GM12878 (cell line): ENCODE measurements around the gene PPP4R4. TPM values are rescaled to one million over a fixed set of nuclear protein-coding genes. Genes with fewer than 3 reads are reported as not detected.

Source experiments
- ATAC-seq: fragments of 200-7000 bp; cut with Tn5 transposase; 3 replicates; pipeline ENCODE4 v1.9.1; 2020; ENCODE audit warnings: mild to moderate bottlenecking, moderate library complexity
- BruUV-seq: library from RNA; stranded (reverse); fragments of 400-500 nt; replicated peaks from 2 replicates; lab custom pipeline; 2021; lab: Mats Ljungman, UMichigan
- CTCF ChIA-PET: fragments of 300-600 bp; sonication (Branson Sonifier 250); formaldehyde crosslinking; extraction: SDS; loops from one replicate; lab custom pipeline; 2021; ENCODE audit warnings: inconsistent platforms; lab: Yijun Ruan, JAX
- POLR2A ChIA-PET: fragments of 350-600 bp; formaldehyde crosslinking; extraction: SDS; loops from one replicate; lab custom pipeline; 2021; ENCODE audit warnings: inconsistent platforms; lab: Charles Lee
- RAD21 ChIA-PET: fragments of 300-600 bp; sonication (Branson Sonifier 250); formaldehyde crosslinking; loops from one replicate; lab custom pipeline; 2023; ENCODE audit warnings: antibody characterized with exemption; ENCODE audit not compliant: unreplicated experiment; lab: Charles Lee
- SMC1A ChIA-PET: fragments of 300-600 bp; sonication (Branson Sonifier 250); formaldehyde crosslinking; loops from one replicate; lab custom pipeline; 2023; ENCODE audit not compliant: unreplicated experiment, uncharacterized antibody; lab: Charles Lee
- DNase-seq: peaks from one replicate; pipeline ENCODE4 v3.0.0-alpha.2; 2011; ENCODE audit warnings: low read depth, low spot score
- FAIRE-seq: peaks from 3 replicates; lab custom pipeline; 2011; peaks lifted over from hg19 to GRCh38; lab: Jason Lieb, UNC
- H2AFZ ChIP-seq: 2 replicates; pipeline ENCODE4 v1.6.0; 2011; ENCODE audit warnings: low read depth, low read length, control low read depth; ENCODE audit not compliant: control insufficient read depth
- H3K27ac ChIP-seq: 2 replicates; pipeline ENCODE4 v1.5.1; 2011; ENCODE audit warnings: control low read depth; ENCODE audit not compliant: control insufficient read depth, insufficient read depth
- H3K27me3 ChIP-seq, 2 experiments: replicated peaks in 1 of 2; 2 replicates each; pipeline versions ENCODE4 v1.6.0 to v1.6.1; 2011; ENCODE audit warnings: low read length in 1 of 2; ENCODE audit not compliant: control insufficient read depth in 2 of 2, insufficient read depth in 2 of 2
- H3K36me3 ChIP-seq, 2 experiments: 2 replicates each; pipeline ENCODE4 v1.5.1; 2011; ENCODE audit warnings: low read length in 1 of 2; ENCODE audit not compliant: control insufficient read depth in 2 of 2, insufficient read depth in 2 of 2
- H3K4me1 ChIP-seq: 2 replicates; pipeline ENCODE4 v1.6.1; 2011; ENCODE audit warnings: mild to moderate bottlenecking, low read length, moderate library complexity, mixed read lengths; ENCODE audit not compliant: control insufficient read depth, insufficient read depth
- H3K4me2 ChIP-seq: 2 replicates; pipeline ENCODE4 v1.6.0; 2011; ENCODE audit warnings: control low read depth; ENCODE audit not compliant: control insufficient read depth, insufficient read depth
- H3K4me3 ChIP-seq: fragments of 200-600 bp; sonication (generic); 2 replicates; pipeline ENCODE4 v1.5.1; 2016
- H3K79me2 ChIP-seq: 2 replicates; pipeline ENCODE4 v1.6.0; 2011; ENCODE audit warnings: low read length; ENCODE audit not compliant: control insufficient read depth, insufficient read depth
- H3K9ac ChIP-seq: 2 replicates; pipeline ENCODE4 v1.8.0; 2011; ENCODE audit warnings: low read length, control low read depth, mixed read lengths; ENCODE audit not compliant: control insufficient read depth, insufficient read depth
- H3K9me3 ChIP-seq: replicated peaks from 3 replicates; pipeline ENCODE4 v1.5.1; 2011; ENCODE audit warnings: mild to moderate bottlenecking, low read length; ENCODE audit not compliant: control insufficient read depth, insufficient read depth
- H4K20me1 ChIP-seq: 2 replicates; pipeline ENCODE4 v1.6.0; 2011; ENCODE audit not compliant: control insufficient read depth, insufficient read depth
- CBFB ChIP-seq: IDR thresholded peaks from 2 replicates; pipeline ENCODE4 v1.6.1; 2016; ENCODE audit warnings: antibody characterized with exemption, low read depth
- NFYA ChIP-seq: IDR thresholded peaks from 2 replicates; pipeline ENCODE4 v1.6.1; 2011; ENCODE audit warnings: low read depth, mild to moderate bottlenecking, low read length, improper control_type of control experiment, borderline replicate concordance
- STAT3 ChIP-seq: IDR thresholded peaks from 2 replicates; pipeline ENCODE4 v1.6.1; 2011; ENCODE audit warnings: low read depth, low read length, improper control_type of control experiment
- ZNF207 ChIP-seq: fragments of 450-650 bp; IDR thresholded peaks from 2 replicates; pipeline ENCODE4 v1.6.1; 2014; ENCODE audit warnings: antibody characterized with exemption, mild to moderate bottlenecking, borderline replicate concordance
- ZNF622 ChIP-seq: fragments of 450-650 bp; IDR thresholded peaks from 2 replicates; pipeline ENCODE4 v1.6.1; 2017; ENCODE audit warnings: mild to moderate bottlenecking, inconsistent platforms
- WGBS: methylation state at CpG from one replicate; pipeline ENCODE4 v1.1.6; 2016; ENCODE audit warnings: low lambda C conversion rate; ENCODE audit not compliant: insufficient replicate concordance, insufficient coverage; ENCODE audit errors: missing lambda C conversion rate; 5-methylcytosine and 5-hydroxymethylcytosine counted together
- in situ Hi-C: fragments of 300-500 bp; cut with MboI; formaldehyde crosslinking; loops from 9 replicates; pipeline ENCODE4 v1.14.3; 2018; ENCODE audit warnings: mixed read lengths
- intact Hi-C: fragments of 100-400 bp; cut with micrococcal nuclease; formaldehyde crosslinking; loops from one replicate; pipeline ENCODE4 v1.14.2; 2022; ENCODE audit not compliant: unreplicated experiment
- polyA plus RNA-seq, 11 experiments: library from polyadenylated mRNA; depleted of rRNA in 4 of 11; unstranded in 6 of 11; stranded (reverse) in 5 of 11; fragments of >200 nt; fragmentation: Nextera tagmentation in 4 of 11; fragmentation: Illumina TruSeq in 1 of 11; extraction: Ambion mirVana in 4 of 11; extraction: Trizol in 1 of 11; gene quantifications; 1 replicate in 1 of 11; 2 replicates in 10 of 11; pipeline versions ENCODE4 v1.2.1 to v1.2.3, GENCODE V29; 2011 to 2016; ENCODE audit warnings: inconsistent platforms in 2 of 11, missing spikeins in 2 of 11, low read depth in 1 of 11
- total RNA-seq, 4 experiments: library from RNA; depleted of rRNA in 3 of 4; stranded (reverse); fragments of >200 nt in 3 of 4; fragmentation: Illumina TruSeq in 1 of 4; extraction: Trizol in 1 of 4; gene quantifications; 2 replicates each; pipeline versions ENCODE4 v1.2.1 to v1.2.3, GENCODE V29; 2013 to 2021
- TF ChIP-seq, protein P1 (sequence below): fragments of 450-650 bp; IDR thresholded peaks from 2 replicates; pipeline ENCODE4 v1.6.1; 2017; ENCODE audit warnings: mild to moderate bottlenecking, moderate library complexity
- TF ChIP-seq, protein P2 (sequence below): fragments of 450-650 bp; IDR thresholded peaks from 2 replicates; pipeline ENCODE4 v1.6.1; 2018; ENCODE audit warnings: borderline replicate concordance, mild to moderate bottlenecking; ENCODE audit not compliant: partially characterized antibody
- TF ChIP-seq, protein P3 (sequence below): fragments of 450-650 bp; IDR thresholded peaks from 2 replicates; pipeline ENCODE4 v1.6.1; 2017; ENCODE audit warnings: mild to moderate bottlenecking, low read depth, inconsistent platforms; ENCODE audit not compliant: poor library complexity, severe bottlenecking
- TF ChIP-seq, protein P4 (sequence below): fragments of 450-650 bp; IDR thresholded peaks from 2 replicates; pipeline ENCODE4 v1.6.1; 2016; ENCODE audit warnings: mild to moderate bottlenecking
- TF ChIP-seq, protein P5 (sequence below): fragments of 450-650 bp; IDR thresholded peaks from 2 replicates; pipeline ENCODE4 v1.6.1; 2017; ENCODE audit warnings: mild to moderate bottlenecking

PPP4R4 gene
- total and polyA plus RNA-seq, 10 of the 15 experiments (the other 5 are each of a cell fraction or from before 2014, with no cell fraction given), result 0.01 to 0.13 (median 0.08) TPM; not detected in 4

DNA sequence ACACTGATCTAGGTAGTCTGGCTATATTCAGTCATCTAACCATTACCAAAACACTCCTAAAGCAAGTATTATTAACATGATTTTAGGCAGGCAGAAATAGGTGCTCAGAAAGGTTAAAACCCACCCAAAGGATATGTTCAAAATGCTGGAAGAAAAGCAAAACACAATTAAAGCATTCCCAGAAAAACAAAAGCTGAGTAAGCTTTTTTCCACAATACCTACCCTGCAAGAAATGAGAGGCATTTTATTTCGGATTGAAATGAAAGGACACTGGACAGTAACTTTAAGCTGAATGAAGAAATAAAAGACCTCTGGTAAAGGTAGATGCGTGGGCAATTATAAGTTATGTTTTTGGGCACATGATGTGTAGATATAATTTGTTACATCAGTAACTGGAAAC lies 140.8 kb downstream of the PPP4R4 start (continued):
- TF ChIP-seq, protein P1, sequence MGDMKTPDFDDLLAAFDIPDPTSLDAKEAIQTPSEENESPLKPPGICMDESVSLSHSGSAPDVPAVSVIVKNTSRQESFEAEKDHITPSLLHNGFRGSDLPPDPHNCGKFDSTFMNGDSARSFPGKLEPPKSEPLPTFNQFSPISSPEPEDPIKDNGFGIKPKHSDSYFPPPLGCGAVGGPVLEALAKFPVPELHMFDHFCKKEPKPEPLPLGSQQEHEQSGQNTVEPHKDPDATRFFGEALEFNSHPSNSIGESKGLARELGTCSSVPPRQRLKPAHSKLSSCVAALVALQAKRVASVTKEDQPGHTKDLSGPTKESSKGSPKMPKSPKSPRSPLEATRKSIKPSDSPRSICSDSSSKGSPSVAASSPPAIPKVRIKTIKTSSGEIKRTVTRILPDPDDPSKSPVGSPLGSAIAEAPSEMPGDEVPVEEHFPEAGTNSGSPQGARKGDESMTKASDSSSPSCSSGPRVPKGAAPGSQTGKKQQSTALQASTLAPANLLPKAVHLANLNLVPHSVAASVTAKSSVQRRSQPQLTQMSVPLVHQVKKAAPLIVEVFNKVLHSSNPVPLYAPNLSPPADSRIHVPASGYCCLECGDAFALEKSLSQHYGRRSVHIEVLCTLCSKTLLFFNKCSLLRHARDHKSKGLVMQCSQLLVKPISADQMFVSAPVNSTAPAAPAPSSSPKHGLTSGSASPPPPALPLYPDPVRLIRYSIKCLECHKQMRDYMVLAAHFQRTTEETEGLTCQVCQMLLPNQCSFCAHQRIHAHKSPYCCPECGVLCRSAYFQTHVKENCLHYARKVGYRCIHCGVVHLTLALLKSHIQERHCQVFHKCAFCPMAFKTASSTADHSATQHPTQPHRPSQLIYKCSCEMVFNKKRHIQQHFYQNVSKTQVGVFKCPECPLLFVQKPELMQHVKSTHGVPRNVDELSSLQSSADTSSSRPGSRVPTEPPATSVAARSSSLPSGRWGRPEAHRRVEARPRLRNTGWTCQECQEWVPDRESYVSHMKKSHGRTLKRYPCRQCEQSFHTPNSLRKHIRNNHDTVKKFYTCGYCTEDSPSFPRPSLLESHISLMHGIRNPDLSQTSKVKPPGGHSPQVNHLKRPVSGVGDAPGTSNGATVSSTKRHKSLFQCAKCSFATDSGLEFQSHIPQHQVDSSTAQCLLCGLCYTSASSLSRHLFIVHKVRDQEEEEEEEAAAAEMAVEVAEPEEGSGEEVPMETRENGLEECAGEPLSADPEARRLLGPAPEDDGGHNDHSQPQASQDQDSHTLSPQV, result no peak
- no peak for TF ChIP-seq ZNF207
- TF ChIP-seq, protein P2, sequence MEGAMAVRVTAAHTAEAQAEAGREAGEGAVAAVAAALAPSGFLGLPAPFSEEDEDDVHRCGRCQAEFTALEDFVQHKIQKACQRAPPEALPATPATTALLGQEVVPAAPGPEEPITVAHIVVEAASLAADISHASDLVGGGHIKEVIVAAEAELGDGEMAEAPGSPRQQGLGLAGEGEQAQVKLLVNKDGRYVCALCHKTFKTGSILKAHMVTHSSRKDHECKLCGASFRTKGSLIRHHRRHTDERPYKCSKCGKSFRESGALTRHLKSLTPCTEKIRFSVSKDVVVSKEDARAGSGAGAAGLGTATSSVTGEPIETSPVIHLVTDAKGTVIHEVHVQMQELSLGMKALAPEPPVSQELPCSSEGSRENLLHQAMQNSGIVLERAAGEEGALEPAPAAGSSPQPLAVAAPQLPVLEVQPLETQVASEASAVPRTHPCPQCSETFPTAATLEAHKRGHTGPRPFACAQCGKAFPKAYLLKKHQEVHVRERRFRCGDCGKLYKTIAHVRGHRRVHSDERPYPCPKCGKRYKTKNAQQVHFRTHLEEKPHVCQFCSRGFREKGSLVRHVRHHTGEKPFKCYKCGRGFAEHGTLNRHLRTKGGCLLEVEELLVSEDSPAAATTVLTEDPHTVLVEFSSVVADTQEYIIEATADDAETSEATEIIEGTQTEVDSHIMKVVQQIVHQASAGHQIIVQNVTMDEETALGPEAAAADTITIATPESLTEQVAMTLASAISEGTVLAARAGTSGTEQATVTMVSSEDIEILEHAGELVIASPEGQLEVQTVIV, result no peak

DNA sequence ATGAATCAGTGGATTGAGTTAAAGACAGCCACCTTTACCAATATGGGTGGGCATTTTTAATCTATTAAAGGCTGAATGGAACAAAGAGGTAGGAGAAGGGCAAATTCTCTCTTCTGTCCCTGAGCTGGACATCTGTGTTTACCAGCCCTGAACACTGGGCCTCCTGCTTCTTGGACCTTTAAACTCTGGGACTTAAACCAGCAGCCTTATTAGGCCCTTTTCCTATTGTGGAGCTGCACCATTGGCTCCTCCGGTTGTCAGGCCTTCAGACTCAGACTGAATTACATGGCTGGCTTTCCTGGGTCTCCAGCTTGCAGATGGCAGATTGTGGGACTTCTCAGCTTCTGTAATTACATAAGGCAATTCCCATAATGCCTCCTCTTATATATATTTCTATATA lies 142.6 kb downstream of the PPP4R4 start:
- no peak for ATAC-seq
- SMC1A ChIA-PET, result interaction anchor here (1.2 kb wide), 1 partner anchor 12 kb away, joined by 3 read pairs; no protein-coding TSS in a partner anchor
- intact Hi-C loops, result no loop called here
- TF ChIP-seq, protein P3, sequence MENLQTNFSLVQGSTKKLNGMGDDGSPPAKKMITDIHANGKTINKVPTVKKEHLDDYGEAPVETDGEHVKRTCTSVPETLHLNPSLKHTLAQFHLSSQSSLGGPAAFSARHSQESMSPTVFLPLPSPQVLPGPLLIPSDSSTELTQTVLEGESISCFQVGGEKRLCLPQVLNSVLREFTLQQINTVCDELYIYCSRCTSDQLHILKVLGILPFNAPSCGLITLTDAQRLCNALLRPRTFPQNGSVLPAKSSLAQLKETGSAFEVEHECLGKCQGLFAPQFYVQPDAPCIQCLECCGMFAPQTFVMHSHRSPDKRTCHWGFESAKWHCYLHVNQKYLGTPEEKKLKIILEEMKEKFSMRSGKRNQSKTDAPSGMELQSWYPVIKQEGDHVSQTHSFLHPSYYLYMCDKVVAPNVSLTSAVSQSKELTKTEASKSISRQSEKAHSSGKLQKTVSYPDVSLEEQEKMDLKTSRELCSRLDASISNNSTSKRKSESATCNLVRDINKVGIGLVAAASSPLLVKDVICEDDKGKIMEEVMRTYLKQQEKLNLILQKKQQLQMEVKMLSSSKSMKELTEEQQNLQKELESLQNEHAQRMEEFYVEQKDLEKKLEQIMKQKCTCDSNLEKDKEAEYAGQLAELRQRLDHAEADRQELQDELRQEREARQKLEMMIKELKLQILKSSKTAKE, result no peak
- TF ChIP-seq ZNF622 (no peak), CBFB (no peak), NFYA (no peak), STAT3 (no peak)
- TF ChIP-seq, protein P4, sequence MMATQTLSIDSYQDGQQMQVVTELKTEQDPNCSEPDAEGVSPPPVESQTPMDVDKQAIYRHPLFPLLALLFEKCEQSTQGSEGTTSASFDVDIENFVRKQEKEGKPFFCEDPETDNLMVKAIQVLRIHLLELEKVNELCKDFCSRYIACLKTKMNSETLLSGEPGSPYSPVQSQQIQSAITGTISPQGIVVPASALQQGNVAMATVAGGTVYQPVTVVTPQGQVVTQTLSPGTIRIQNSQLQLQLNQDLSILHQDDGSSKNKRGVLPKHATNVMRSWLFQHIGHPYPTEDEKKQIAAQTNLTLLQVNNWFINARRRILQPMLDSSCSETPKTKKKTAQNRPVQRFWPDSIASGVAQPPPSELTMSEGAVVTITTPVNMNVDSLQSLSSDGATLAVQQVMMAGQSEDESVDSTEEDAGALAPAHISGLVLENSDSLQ, result no peak
- TF ChIP-seq, protein P5, sequence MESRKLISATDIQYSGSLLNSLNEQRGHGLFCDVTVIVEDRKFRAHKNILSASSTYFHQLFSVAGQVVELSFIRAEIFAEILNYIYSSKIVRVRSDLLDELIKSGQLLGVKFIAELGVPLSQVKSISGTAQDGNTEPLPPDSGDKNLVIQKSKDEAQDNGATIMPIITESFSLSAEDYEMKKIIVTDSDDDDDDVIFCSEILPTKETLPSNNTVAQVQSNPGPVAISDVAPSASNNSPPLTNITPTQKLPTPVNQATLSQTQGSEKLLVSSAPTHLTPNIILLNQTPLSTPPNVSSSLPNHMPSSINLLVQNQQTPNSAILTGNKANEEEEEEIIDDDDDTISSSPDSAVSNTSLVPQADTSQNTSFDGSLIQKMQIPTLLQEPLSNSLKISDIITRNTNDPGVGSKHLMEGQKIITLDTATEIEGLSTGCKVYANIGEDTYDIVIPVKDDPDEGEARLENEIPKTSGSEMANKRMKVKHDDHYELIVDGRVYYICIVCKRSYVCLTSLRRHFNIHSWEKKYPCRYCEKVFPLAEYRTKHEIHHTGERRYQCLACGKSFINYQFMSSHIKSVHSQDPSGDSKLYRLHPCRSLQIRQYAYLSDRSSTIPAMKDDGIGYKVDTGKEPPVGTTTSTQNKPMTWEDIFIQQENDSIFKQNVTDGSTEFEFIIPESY, result no peak

More for the DNA sequence above, 142.6 kb downstream of the PPP4R4 start:
- CTCF ChIA-PET, result interaction anchor here (1.3 kb wide), 1 partner anchor 17 kb away, joined by 3 read pairs; no protein-coding TSS in a partner anchor
- POLR2A ChIA-PET, result no interaction called here
- FAIRE-seq (no peak), DNase-seq (no peak)
- no peaks in the 10 kb centered on the region for H3K4me1 ChIP-seq
- no TSS peak for BruUV-seq
- no peaks in the 10 kb centered on the region for H3K9me3 ChIP-seq
- no peaks in the 10 kb centered on the region for H3K27me3 ChIP-seq
- no peak overlapping the region for H3K4me2 ChIP-seq
- H3K4me3 ChIP-seq, result no peak overlapping the region
- no peaks in the 10 kb centered on the region for H3K36me3 ChIP-seq
- in situ Hi-C loops, result no loop called here
- H4K20me1 ChIP-seq, result no peaks in the 10 kb centered on the region
- RAD21 ChIA-PET, result no interaction called here
- 9% methylated on average over 1 of the region's 1 CpG for WGBS
- no peak overlapping the region for H3K27ac ChIP-seq
- H3K79me2 ChIP-seq, result no peaks in the 10 kb centered on the region
- H3K9ac ChIP-seq, result no peak overlapping the region
- no peak overlapping the region for H2AFZ ChIP-seq
